H9 (cell line): Measurements from ENCODE around the gene TRAPPC2L. TPM values are rescaled to one million over a fixed set of nuclear protein-coding genes. Genes with fewer than 3 reads are reported as not detected.

Experiments
- DNase-seq: peaks from one replicate; pipeline ENCODE4 v3.0.0-alpha.2; 2017
- H2AFZ ChIP-seq: one replicate; pipeline ENCODE4 v1.6.1; 2013; ENCODE audit warnings: mild to moderate bottlenecking, low read length, control low read depth, moderate library complexity
- H2AK5ac ChIP-seq: 2 replicates; pipeline ENCODE4 v1.6.1; 2013; ENCODE audit warnings: low read length, control low read depth, mixed read lengths; ENCODE audit not compliant: insufficient read length
- H2BK120ac ChIP-seq: one replicate; pipeline ENCODE4 v1.6.1; 2013; ENCODE audit warnings: low read depth, mild to moderate bottlenecking, low read length, control low read depth, inconsistent platforms; ENCODE audit not compliant: poor library complexity, severe bottlenecking
- H2BK12ac ChIP-seq: 2 replicates; pipeline ENCODE4 v1.6.1; 2013; ENCODE audit warnings: low read length, control low read depth, mixed read lengths, low read depth; ENCODE audit not compliant: insufficient read length
- H2BK15ac ChIP-seq: 2 replicates; pipeline ENCODE4 v1.6.1; 2013; ENCODE audit warnings: low read depth, low read length, control low read depth
- H2BK20ac ChIP-seq: one replicate; pipeline ENCODE4 v1.6.1; 2013; ENCODE audit warnings: low read depth, mild to moderate bottlenecking, low read length, control low read depth, inconsistent platforms; ENCODE audit not compliant: poor library complexity, severe bottlenecking
- H2BK5ac ChIP-seq: 2 replicates; pipeline ENCODE4 v1.6.1; 2013; ENCODE audit warnings: low read length, control low read depth, mixed read lengths; ENCODE audit not compliant: insufficient read length
- H3K14ac ChIP-seq: 2 replicates; pipeline ENCODE4 v1.6.1; 2013; ENCODE audit warnings: low read length, control low read depth; ENCODE audit not compliant: insufficient read depth
- H3K18ac ChIP-seq: 2 replicates; pipeline ENCODE4 v1.6.1; 2013; ENCODE audit warnings: low read depth, mild to moderate bottlenecking, mixed read lengths, low read length, control low read depth; ENCODE audit not compliant: insufficient read length
- H3K23ac ChIP-seq: 2 replicates; pipeline ENCODE4 v1.6.1; 2013; ENCODE audit warnings: low read length, control low read depth, mixed read lengths, low read depth; ENCODE audit not compliant: insufficient read length
- H3K23me2 ChIP-seq: 2 replicates; pipeline ENCODE4 v1.6.1; 2013; ENCODE audit warnings: low read depth, mild to moderate bottlenecking, mixed read lengths, low read length, control low read depth; ENCODE audit not compliant: insufficient read length, poor library complexity, severe bottlenecking
- H3K27ac ChIP-seq: 2 replicates; pipeline ENCODE4 v1.5.1; 2013; ENCODE audit warnings: low read length, control low read depth, mixed read lengths, low read depth; ENCODE audit not compliant: insufficient read length
- H3K27me3 ChIP-seq: 2 replicates; pipeline ENCODE4 v1.6.1; 2013; ENCODE audit warnings: low read length, control low read depth, inconsistent platforms; ENCODE audit not compliant: insufficient read depth
- H3K4ac ChIP-seq: 2 replicates; pipeline ENCODE4 v1.6.1; 2013; ENCODE audit warnings: low read depth, mild to moderate bottlenecking, control low read depth, inconsistent platforms, low read length, moderate library complexity
- H3K4me1 ChIP-seq: 2 replicates; pipeline ENCODE4 v1.6.1; 2013; ENCODE audit warnings: low read length, control low read depth, inconsistent platforms; ENCODE audit not compliant: insufficient read depth
- H3K4me2 ChIP-seq: 2 replicates; pipeline ENCODE4 v1.6.1; 2013; ENCODE audit warnings: low read length, control low read depth, mixed read lengths; ENCODE audit not compliant: insufficient read length, insufficient read depth
- H3K56ac ChIP-seq: 2 replicates; pipeline ENCODE4 v1.6.1; 2013; ENCODE audit warnings: low read depth, mild to moderate bottlenecking, mixed read lengths, low read length, control low read depth; ENCODE audit not compliant: insufficient read length
- H3K79me1 ChIP-seq: 2 replicates; pipeline ENCODE4 v1.6.1; 2013; ENCODE audit warnings: low read depth, mild to moderate bottlenecking, moderate library complexity, low read length, control low read depth, inconsistent platforms; ENCODE audit not compliant: insufficient read depth, poor library complexity, severe bottlenecking
- H3K79me2 ChIP-seq: 2 replicates; pipeline ENCODE4 v1.6.1; 2013; ENCODE audit warnings: low read length, control low read depth, inconsistent platforms; ENCODE audit not compliant: insufficient read depth
- H3K9ac ChIP-seq: 2 replicates; pipeline ENCODE4 v1.6.1; 2013; ENCODE audit warnings: low read length, control low read depth, mixed read lengths; ENCODE audit not compliant: insufficient read length; ENCODE audit errors: extremely low read depth
- H3K9me3 ChIP-seq: one replicate; pipeline ENCODE4 v1.6.1; 2013; ENCODE audit warnings: low read depth, low read length, inconsistent platforms; ENCODE audit not compliant: control insufficient read depth
- H3T11ph ChIP-seq: one replicate; pipeline ENCODE4 v1.6.1; 2013; ENCODE audit warnings: mild to moderate bottlenecking, low read length, control low read depth, inconsistent platforms
- H4K20me1 ChIP-seq: one replicate; pipeline ENCODE4 v1.6.1; 2013; ENCODE audit not compliant: control insufficient read depth, insufficient read length, insufficient read depth
- H4K5ac ChIP-seq: 2 replicates; pipeline ENCODE4 v1.6.1; 2013; ENCODE audit warnings: low read depth, mild to moderate bottlenecking, mixed read lengths, low read length, control low read depth; ENCODE audit not compliant: insufficient read length
- H4K8ac ChIP-seq: replicated peaks from 2 replicates; pipeline ENCODE4 v1.6.1; 2013; ENCODE audit warnings: low read length, control low read depth, mixed read lengths, low read depth; ENCODE audit not compliant: insufficient read length
- H4K91ac ChIP-seq: 2 replicates; pipeline ENCODE4 v1.6.1; 2013; ENCODE audit warnings: low read depth, mild to moderate bottlenecking, moderate library complexity, mixed read lengths, low read length, control low read depth; ENCODE audit not compliant: insufficient read length
- H3K27ac Mint-ChIP-seq, 3 experiments: 2 replicates in 2 of 3; 3 replicates in 1 of 3; pipeline ENCODE4 v1.8.0; 2020 to 2021; ENCODE audit warnings: mixed read lengths in 3 of 3, mild to moderate bottlenecking in 1 of 3, moderate library complexity in 1 of 3
- H3K27me3 Mint-ChIP-seq: 2 replicates; pipeline ENCODE4 v1.8.0; 2021; ENCODE audit warnings: low read depth, mild to moderate bottlenecking, moderate library complexity, mixed read lengths
- H3K36me3 Mint-ChIP-seq, 3 experiments: 2 replicates in 2 of 3; 3 replicates in 1 of 3; pipeline ENCODE4 v1.8.0; 2020 to 2021; ENCODE audit warnings: low read depth in 3 of 3, mixed read lengths in 3 of 3; ENCODE audit not compliant: insufficient read depth in 1 of 3
- H3K4me1 Mint-ChIP-seq, 2 experiments: 2 replicates each; pipeline ENCODE4 v1.8.0; 2020; ENCODE audit warnings: mixed read lengths in 2 of 2
- H3K4me3 Mint-ChIP-seq, 2 experiments: 2 replicates in 1 of 2; 3 replicates in 1 of 2; pipeline ENCODE4 v1.8.0; 2020 to 2021; ENCODE audit warnings: mild to moderate bottlenecking in 2 of 2, mixed read lengths in 2 of 2, moderate library complexity in 1 of 2
- H3K9me3 Mint-ChIP-seq, 2 experiments: 2 replicates in 1 of 2; 3 replicates in 1 of 2; pipeline ENCODE4 v1.8.0; 2020; ENCODE audit warnings: mild to moderate bottlenecking in 2 of 2, mixed read lengths in 2 of 2, moderate library complexity in 1 of 2
- WGBS: extraction: QIAGEN DNeasy Blood & Tissue Kit; methylation state at CpG from one replicate; pipeline ENCODE4 v1.1.7; 2013; ENCODE audit warnings: missing lambda C conversion rate, low lambda C conversion rate, mixed read lengths; ENCODE audit not compliant: insufficient read length; ENCODE audit errors: extremely low coverage; 5-methylcytosine and 5-hydroxymethylcytosine counted together
- total RNA-seq: library from RNA; stranded (reverse); gene quantifications from 2 replicates; pipeline ENCODE4 v1.2.1, GENCODE V29; 2021
- TF ChIP-seq, protein P1 (sequence below): fragments of 200-600 bp; sonication (generic); conservative IDR thresholded peaks from 3 replicates; pipeline ENCODE4 v1.8.0; 2021; ENCODE audit warnings: antibody characterized with exemption, mild to moderate bottlenecking

The TRAPPC2L gene
- total RNA-seq, 1 experiment from 2014 or later: 90.3 TPM

DNA sequence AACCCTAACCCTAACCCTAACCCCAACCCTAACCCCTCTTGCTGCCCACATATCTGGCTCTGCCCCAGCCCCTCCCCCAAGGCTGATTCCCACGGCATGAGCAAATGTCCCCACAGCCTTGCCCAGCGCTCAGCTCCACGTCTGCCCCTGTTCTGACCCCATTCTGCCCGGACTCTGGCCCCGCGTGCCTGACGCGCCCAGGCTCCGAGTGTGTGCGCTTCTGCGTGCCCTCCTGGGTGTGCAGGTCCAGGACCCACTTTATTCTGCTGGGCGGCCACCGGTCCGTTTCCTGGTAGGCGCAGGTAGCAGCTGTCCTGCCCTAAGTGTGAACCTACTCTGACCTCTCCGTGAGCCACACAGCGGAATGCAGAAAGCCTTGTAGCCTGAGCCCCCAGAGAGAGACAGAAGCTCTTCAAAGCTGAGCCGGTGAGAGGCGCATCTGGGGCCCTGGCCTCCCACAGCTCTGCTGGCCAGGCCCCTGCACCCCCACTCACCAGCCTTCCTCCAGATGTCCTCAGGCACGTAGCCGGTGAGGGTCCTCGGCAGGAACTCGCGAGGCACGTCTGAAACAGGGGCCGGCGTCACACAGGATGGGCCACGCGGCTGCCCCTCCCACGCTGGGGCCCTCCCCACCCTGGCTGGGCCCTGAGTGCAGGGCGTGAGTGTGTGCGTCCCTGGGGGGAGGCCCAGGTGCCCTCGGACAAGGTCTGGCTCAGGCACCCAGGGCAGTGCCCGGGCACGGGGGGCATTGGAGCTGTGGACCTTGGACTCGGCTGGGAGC, 23.5 kb downstream of the TRAPPC2L start:
- no peaks in the 10 kb centered on the region for H3K36me3 Mint-ChIP-seq
- Histone ChIP-seq H3K18ac (no peak overlapping the region), H2BK15ac (no peak overlapping the region; the same call in 1 of the 2 replicates), H3K27ac (no peak overlapping the region), H4K8ac (no peak overlapping the region), H3K14ac (peak overlapping the region; percentile 16; the same call in 1 of the 2 replicates), H3K79me2 (no peaks in the 10 kb centered on the region), H2BK20ac (no peak overlapping the region), H3K4me2 (no peak overlapping the region), H2AFZ (no peak overlapping the region), H2AK5ac (no peak overlapping the region), H3K9ac (no peak overlapping the region), H3K23ac (no peak overlapping the region), H2BK5ac (no peak overlapping the region), H3K23me2 (no peaks in the 10 kb centered on the region), H3K4ac (no peak overlapping the region), H3K27me3 (no peaks in the 10 kb centered on the region), H4K91ac (no peak overlapping the region), H4K5ac (no peak overlapping the region), H3K79me1 (no peaks in the 10 kb centered on the region), H2BK12ac (no peak overlapping the region), H4K20me1 (no peaks in the 10 kb centered on the region), H3K56ac (no peak overlapping the region), H2BK120ac (no peak overlapping the region), H3K4me1 (no peaks in the 10 kb centered on the region), H3T11ph (no peak overlapping the region), H3K9me3 (no peaks in the 10 kb centered on the region)
- peaks cover 0 to 11% of the 10 kb centered on the region in 2 experiments; a peak in 1 of 4 replicates for H3K4me1 Mint-ChIP-seq
- no peak overlapping the region; a peak in 1 of 5 replicates for H3K4me3 Mint-ChIP-seq
- TF ChIP-seq, protein P1, sequence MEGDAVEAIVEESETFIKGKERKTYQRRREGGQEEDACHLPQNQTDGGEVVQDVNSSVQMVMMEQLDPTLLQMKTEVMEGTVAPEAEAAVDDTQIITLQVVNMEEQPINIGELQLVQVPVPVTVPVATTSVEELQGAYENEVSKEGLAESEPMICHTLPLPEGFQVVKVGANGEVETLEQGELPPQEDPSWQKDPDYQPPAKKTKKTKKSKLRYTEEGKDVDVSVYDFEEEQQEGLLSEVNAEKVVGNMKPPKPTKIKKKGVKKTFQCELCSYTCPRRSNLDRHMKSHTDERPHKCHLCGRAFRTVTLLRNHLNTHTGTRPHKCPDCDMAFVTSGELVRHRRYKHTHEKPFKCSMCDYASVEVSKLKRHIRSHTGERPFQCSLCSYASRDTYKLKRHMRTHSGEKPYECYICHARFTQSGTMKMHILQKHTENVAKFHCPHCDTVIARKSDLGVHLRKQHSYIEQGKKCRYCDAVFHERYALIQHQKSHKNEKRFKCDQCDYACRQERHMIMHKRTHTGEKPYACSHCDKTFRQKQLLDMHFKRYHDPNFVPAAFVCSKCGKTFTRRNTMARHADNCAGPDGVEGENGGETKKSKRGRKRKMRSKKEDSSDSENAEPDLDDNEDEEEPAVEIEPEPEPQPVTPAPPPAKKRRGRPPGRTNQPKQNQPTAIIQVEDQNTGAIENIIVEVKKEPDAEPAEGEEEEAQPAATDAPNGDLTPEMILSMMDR: no peak
- no peak for DNase-seq
- WGBS: no CpG with 5 or more reads among the region's 36 CpGs
- H3K9me3 Mint-ChIP-seq: no peaks in the 10 kb centered on the region
- no peak overlapping the region for H3K27ac Mint-ChIP-seq
- no peaks in the 10 kb centered on the region for H3K27me3 Mint-ChIP-seq
